ENCODE measurements around the gene FSHB.

- no peak for TF ChIP-seq ATF3 (IDR thresholded peaks at IDR 0.05)
- TF ChIP-seq CTCF (IDR thresholded peaks at IDR 0.05; ENCODE audit: low read depth, low read length, missing input control) = no peak
- TF ChIP-seq EGR1 (IDR thresholded peaks at IDR 0.05; ENCODE audit: low read depth in 2 of 2) = no peak
Observed at GRCh38 chr11:30279796-30280195, 49.0 kb downstream of the FSHB start.

All from liver (tissue), 3 donors.